Measurements from ENCODE around the gene COL4A6.

DNA sequence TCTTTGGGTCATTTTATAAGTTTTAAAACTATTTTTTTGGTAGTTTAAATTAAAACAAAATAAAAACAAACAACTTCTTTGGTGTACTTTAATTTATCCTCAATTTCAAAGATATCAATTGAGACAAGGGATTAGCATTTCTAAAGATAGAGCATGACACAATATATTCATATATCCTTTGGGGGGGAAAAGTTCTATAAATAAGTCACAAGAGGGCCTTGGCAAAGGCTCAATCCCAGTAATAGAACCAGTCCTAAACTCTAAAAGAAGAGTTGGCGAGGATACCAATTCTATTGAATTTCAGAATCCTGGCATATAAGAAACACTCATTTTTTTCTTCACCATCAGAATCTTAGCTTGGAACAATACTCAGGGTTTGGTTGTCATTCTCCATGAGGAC, 89.7 kb downstream of the COL4A6 start:
- TF ChIP-seq CTCF (IDR thresholded peaks at IDR 0.05; ENCODE audit: insufficient read depth, low read length, poor library complexity, severe bottlenecking) (no peak), EZH2phosphoT487 (conservative IDR thresholded peaks at IDR 0.05; ENCODE audit: low read length) (no peak)
